IPS DF 4.7 (cell line): ENCODE results near the gene SLC5A12.

Source experiments
- DNase-seq: peaks from one replicate; pipeline ENCODE4 v3.0.0-alpha.2; 2013; ENCODE audit warnings: low spot score; ENCODE audit errors: extremely low read depth

Gene SLC5A12, protein sequence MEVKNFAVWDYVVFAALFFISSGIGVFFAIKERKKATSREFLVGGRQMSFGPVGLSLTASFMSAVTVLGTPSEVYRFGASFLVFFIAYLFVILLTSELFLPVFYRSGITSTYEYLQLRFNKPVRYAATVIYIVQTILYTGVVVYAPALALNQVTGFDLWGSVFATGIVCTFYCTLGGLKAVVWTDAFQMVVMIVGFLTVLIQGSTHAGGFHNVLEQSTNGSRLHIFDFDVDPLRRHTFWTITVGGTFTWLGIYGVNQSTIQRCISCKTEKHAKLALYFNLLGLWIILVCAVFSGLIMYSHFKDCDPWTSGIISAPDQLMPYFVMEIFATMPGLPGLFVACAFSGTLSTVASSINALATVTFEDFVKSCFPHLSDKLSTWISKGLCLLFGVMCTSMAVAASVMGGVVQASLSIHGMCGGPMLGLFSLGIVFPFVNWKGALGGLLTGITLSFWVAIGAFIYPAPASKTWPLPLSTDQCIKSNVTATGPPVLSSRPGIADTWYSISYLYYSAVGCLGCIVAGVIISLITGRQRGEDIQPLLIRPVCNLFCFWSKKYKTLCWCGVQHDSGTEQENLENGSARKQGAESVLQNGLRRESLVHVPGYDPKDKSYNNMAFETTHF

DNA sequence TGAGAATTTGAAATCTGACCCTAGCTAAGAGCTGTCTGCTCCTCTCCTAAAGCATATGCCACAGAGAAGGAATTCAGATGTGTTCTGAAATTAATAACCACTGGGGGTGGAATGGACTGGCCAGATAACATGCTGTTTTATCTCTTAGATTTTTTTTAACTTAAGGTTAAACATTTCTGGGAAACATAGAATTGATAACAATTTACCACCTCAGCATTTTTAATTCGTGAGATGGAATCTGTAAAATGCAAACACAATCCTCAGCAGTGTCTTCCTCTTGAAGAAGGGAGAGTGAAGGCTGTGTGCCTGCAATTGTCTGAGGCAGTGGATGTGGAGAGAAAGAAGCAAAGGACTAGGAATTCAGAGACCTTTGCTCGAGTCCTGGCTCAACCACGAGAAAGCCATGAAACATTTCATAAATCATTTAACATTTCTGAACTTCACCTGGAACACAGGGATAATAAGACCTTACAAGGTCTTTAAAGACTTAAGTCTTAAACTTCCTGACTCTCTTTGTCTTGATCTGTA lies at the start of gene SLC5A12:
SLC5A12 (minus strand) TSS at position 113 of the 528 bp plus-strand sequence. CDS start 346 bp downstream, outside the sequence.
- no peak for DNase-seq

DNA sequence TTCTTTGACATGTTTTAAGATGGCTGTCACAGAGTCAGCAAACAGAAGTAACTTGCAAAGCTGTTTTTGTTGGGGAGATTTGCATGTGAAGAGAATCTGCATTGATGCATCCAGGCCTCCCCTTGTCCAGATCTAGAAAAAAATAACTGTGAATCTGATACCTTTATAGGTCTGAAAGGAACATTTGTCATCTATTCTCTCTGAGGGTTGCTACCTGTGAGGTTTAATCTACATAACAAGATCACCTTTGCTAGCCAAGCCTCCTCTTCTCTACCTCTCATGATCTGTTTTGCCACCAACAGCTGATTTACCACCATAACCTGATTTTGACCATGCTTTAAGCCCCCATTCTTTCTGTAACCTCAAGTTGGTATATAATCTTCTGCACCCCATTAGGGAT lies 47.2 kb upstream of the SLC5A12 start:
- no peak for DNase-seq

DNA sequence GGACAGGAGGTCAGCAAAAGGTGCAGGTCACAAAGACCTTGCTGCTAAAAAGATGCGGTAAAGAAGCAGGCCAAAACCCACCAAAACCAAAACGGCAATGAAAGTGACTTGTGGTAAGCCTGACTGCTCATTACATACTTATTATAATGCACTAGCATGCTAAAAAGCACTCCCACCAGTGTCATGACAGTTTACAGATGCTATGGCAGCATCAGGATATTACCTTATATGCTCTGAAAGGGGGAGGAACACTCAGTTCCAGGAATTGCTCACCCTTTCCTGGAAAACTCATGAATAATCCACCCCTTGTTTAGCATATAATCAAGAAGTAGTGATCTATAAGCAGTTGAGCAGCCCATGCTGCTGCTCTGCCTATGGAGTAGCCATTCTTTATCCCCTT lies 45.2 kb upstream of the SLC5A12 start:
- no peak for DNase-seq

DNA sequence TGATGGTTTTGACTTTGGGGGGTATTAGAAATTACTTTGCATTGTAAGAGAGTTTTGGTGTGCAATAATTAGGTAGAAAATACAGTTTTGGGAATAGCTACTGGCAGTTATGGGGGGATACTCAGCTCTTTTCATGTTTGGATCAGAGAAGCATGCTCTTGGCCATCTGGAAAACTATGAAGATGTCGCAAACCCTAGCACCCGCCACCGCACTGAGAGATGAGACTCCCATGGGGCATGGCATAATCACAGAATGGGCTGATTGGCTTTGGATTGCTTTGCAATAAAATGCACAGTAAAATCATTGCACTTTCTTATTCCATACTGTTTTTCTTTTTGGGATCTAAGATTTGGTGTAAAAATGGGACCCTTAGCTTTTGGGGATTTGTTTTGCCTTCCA lies 43.5 kb upstream of the SLC5A12 start:
- DNase-seq = no peak

DNA sequence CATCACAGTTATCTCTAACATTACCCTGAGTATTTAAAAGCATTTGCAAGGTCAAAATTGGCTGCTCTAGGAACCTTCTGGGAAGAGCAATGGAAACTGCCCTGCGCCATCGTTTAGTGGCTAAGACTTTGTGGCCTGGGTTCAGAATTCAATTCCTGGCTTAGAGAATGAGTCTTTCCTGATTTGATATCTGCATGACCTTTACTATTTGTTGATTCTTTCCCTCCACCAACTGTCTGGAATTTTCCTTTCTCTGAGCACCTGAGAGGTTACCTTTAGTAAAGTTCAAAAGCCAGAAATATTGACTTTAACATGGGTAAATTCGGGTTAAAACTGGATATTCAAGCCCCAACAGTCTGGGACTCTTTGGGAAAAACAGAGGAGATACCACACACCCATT lies 43.0 kb upstream of the SLC5A12 start:
- DNase-seq = no peak

DNA sequence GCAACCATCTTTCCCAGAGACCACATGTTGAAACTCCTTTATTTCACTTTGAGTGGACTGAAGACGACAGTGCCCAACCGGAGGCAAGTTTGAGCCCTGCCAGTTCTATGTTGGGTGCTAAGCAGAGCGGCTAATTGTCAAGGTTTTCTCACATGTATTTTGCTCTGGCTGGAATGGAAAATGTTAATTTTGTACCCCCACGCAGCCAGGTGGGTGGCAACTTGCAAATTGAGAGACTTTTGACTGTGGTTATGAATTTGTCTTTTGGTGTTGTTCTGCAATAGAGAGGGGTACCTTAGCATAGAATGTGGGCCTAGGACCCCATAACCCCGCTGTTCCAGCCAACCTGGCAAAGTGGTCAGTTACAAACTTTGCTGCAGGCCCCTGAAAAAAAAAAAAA lies 42.5 kb upstream of the SLC5A12 start:
- no peak for DNase-seq

DNA sequence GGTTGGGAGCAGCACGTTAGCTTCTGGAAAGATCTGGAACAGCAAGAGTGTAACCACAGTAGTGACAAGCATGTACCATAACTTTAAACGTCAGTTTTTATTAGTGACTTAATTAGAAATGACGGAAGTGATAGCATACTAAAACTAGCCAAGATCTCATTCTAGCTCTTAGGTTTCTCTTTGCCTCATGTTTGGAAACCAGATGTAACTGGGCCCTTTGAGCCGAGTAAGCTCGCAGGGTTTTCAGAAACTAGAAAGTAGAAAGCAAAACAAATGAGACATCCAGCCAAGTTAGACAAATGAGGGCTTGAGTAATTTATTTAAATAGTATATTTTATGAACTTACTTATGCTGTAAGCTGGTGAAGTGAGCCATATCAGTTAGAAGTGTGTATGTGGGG lies 40.2 kb upstream of the SLC5A12 start:
- no peak for DNase-seq

DNA sequence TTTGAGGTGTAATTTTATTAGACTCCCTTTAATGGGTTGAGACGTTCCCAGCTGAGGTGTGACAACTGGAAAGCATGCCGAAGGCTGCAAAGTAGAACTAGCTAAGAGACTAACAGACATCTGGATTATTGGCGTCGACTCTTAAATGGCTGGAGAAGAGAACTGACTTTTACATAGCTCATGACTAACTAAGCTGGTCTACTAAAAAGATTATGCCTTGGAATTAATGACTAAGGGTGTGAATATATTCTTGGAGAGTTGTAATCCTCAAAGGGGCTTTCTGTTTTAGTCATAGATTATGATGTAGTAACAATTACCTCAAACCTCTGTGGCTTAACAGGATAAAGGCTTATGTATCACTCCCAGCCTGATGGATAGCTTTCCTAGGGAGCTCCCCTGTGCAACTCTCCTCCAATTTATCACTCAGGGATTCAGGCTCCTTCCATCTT lies 39.5 kb upstream of the SLC5A12 start:
- DNase-seq = no peak

DNA sequence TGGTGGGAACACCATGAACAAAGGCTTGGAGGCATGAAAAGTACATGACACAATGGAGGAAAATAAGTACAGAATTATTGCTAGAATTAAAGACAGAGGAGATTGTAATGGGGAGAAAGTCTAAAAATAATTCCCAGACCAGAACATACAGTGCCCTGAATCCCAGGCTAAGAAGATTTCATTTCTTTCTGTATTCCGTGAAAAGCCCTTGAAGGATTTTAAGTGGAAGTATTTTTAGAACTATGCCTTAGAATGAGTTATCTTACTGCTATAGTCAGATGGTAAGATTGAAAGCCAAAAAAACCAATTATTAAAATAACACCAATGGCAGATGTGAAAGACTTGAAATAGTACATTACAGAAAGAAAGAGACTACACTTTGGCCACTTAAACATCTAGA lies 36.1 kb upstream of the SLC5A12 start:
- DNase-seq = no peak

DNA sequence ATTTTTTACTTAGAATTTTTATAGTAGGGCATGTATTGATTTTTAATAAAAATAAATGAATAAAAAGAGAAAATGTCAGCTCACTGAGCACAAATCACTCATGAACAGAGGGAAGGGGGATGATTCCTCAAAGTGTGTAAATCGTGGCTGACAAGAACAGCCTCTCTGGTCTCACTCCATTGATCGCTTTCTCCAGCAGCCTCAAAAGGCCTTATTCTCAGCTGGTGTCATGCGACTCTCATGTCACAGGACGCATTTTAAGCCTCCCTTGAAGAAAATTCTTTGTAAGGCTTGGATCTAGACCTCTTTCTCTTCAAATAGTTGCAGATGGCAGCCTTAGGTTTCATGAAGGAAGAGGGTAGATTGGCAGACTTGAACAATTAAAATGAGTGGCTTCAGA lies 33.9 kb upstream of the SLC5A12 start:
- no peak for DNase-seq

DNA sequence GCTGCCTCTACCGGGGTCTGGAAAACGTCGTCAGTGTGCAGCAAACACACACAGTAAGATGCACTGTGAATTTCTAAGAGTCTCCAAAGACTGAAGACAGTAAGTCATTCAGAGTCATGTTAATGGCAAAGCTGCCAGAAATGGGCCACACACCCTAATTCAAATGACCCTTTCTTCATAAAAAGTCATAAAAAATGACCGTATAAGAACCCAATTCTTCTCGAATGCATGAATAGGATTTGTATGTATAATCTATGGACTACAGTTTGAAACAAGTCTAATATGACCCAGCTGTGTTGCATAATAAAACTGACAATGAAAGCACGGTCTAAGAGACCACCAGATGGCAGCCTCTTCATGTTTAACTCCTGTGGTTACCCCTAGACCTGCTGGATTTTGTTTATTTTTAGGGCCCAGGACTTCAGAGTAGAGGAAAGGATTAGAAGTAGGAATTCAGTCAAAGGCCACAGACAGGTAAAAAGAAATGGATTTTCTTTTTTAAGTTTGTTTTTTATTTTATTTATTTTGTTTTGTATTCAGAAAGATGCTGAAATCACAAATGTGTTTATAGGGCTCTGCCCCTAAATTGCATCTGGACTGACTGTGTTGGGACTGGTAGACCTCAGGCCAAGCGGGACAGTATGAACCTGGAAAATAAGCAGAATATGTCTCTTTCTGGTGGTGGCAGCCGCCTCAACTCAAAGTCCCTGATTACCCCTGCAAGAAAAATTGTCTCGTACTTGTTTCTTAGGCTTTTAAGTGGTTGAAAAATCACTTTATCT lies 32.1 kb upstream of the SLC5A12 start:
- DNase-seq = no peak

DNA sequence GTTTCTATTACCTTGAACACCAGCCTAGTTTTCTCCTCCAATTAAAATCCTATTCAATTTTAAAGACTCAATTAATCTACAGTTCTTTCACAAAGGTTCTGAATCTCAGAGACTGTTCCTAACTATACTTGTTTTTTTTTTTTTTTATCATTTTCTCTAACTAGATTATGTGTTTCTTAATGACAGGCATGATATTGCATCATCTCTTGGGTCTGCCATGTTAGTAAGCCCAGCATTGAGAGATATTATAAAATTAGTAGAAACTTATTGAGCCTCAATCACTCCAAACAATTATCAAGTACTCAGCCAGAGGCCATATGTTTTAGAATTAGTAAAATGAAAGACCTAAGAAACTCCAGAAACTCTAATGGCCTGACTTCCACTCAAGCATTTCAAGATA lies 28.1 kb upstream of the SLC5A12 start:
- DNase-seq = no peak

DNA sequence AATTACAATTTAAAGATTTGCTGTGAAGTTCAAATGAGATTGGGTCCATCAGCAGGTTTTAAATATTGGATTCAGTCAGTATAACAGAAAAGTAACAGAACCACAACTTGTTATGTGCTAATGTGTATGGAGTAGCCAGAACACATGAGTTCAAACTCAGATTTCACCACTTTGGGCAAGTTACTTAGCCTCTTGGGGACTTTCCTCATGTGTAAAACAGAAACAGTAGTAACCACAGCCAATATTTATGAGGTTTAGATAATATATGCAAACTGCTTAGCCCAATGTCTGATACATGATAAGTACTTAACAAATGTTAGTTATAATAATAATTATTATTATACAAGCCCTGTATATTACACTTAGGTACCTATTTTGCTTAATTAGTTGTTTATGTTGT lies 21.8 kb upstream of the SLC5A12 start:
- no peak for DNase-seq

DNA sequence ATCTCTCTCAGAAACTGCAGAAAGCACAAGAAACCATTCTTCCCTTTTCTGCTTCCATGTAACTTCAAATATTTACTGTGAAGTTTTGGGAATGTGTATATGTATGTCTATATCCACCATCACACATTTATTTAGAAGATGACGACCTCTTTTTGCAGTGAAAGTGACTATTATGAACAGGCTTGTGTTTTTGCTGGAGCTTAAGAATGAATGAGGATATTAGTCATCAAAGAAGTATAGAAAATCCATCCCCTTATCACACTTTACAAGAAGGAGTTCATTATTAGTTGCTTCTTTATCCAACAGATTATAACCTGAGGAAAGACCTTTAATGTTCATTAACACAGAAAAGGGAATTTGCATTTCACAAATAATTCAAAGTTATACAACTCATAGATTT lies 21.1 kb upstream of the SLC5A12 start:
- no peak for DNase-seq

DNA sequence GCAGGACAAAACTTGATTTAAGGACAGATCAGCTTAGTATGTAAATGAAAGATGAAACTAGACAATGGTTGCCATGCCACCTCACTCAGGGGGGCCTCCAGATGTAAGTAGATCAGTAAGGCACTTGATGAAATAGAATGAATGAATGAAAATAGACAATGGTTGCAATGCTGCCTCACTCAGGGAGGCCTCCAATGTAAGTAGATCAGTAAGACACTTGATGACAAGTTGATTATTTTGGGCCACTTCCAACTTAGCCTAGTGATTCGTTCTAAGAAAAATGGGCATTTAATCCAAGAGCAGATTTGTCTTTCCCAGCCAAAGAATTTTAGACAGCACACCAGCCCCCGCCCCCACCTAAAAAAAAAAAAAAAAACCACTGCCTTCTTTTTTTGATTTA lies 19.2 kb upstream of the SLC5A12 start:
- no peak for DNase-seq

DNA sequence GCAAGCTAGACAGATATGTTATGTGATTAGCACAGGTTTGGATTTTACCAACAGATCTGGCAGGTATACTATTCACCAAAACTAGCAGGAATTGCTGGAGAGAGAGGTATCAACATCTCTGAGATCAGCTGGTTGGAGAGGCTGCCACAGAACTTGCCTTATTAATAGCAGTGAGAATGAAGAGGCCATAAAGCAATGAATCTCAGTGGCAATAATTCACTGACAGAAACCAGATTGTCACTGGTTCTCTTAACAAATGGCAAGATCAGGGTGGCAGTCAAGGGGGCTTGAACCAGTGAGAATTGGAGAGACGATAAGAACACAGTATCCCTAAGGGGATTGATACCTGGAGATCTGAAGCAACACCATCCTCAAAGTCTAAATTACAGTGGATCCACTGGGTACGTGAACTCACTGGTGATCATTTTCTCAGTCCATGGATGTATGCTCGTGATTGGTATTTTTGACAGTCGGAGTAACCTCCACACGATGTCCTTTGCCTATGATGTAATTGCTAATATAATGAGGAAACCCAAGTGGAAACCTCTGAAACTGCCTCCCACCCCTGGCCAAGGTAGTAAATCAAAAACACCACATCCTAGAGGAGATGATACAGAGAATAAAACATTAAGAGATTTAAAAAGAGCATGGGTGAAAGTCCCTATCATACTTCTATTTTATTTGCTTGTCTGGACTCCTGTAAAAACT lies 17.7 kb upstream of the SLC5A12 start:
- DNase-seq = no peak

DNA sequence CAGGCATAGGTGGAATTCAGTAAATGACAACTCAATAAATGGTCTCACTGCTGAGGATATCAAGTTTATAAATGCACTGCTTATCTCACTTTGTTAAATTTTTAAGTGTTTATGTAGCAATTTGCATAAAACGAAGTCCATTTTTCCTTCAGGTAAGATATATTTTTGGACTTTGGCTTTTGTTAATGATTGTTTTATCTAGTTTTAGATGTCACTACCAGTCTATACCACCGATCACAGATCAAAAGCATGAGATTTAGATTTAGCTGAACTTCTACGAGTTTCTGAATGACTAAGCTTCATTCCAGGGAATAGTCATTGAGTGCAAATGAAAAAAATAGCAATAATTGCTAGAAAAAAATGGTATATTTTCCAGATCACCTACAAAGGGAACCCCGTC lies 12.8 kb upstream of the SLC5A12 start:
- no peak for DNase-seq

DNA sequence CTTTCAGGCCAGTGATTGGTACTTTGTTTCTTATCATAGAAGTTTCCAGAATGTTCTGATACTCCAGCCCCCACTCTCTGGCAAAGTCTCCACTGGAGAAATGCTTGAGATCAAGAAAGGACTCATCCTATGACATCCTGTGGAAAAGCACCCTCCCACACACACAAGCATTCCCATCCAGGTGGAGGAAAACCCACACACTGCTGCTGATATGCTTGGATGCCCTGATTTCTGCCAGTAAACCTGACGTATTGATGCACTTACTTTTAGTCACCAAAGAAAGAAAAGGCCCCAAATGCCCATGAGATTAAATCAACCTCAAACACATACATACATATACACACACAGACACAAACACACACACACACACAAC lies 9.2 kb upstream of the SLC5A12 start:
- no peak for DNase-seq

DNA sequence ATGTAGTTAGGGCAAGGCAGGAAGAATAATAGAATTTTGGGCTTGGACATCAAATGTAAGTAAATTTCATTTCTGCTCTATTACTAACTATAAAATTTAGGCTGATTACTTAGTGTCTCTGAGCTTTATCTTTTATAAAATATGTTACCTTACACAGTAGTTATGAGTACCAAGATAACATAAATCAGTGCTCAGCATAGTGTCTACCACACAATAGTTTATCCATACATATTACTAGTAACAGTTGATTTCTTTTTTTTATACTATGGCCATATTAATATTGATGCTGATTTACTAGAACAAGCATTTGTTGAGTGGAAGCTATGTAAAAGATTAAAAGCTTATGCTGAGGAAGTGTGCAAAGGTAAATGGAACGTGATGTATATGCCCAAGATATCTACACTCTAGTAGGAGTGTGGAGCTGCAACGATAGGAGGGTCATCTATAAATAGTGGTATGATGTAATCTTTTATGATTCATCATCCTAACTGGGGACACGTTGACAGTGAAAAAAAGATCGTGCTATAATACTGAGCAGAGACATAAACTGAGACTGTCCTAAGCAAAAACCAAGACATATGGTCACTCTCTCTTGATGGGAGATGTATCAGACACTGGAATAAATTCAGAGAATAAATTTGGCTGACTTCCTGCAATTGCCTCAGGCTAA lies 8.7 kb upstream of the SLC5A12 start:
- DNase-seq = no peak

DNA sequence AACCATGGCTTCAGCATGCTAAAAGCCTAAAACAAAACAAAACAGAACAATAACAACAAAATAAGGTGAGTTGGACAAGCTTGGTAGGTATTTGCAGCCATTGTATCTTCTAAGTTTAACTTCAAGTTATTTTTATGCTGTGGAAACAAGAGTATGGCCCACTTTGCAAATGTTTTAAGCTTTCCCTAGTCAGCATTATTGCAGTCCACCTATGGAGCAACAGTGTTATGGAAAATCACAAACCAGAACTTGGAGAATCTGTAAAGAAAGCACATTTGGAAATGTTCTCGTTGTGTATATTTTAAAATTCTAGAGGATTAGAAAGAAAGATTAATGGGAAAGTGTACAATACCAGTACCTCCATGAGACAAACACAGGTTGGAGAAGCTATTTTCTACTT lies 7.4 kb upstream of the SLC5A12 start:
- DNase-seq = no peak

DNA sequence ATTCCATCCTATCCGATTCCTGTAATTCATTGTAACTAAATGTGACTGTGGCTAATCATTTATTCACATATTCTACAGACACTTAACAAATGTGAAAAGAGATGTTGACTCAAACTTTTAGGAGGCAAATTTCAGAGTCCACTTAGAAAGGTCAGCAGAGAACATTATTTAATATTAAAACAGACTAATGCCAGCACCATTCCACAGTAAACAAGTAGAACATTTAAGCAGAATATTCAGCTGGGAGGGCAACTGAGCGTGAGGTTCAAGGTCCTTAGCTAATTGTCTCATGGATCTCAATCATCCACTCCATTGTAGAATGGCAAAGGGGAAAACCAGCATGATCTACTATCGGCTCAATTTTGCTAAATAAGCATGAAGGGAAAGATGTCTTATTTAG lies 5.1 kb upstream of the SLC5A12 start:
- DNase-seq = no peak
